Activated naive CD8-positive, alpha-beta T cell (primary cell): ENCODE results near the gene STRA6.

Source experiments
- H3K27ac Mint-ChIP-seq: one replicate; pipeline ENCODE4 v1.8.0; 2021; ENCODE audit warnings: mixed read lengths
- H3K27me3 Mint-ChIP-seq: one replicate; pipeline ENCODE4 v1.8.0; 2021; ENCODE audit warnings: mixed read lengths
- H3K36me3 Mint-ChIP-seq: one replicate; pipeline ENCODE4 v1.8.0; 2021; ENCODE audit warnings: mixed read lengths
- H3K4me1 Mint-ChIP-seq: one replicate; pipeline ENCODE4 v1.8.0; 2021; ENCODE audit warnings: low read depth, mixed read lengths
- H3K4me3 Mint-ChIP-seq: one replicate; pipeline ENCODE4 v1.8.0; 2021; ENCODE audit warnings: mild to moderate bottlenecking, mixed read lengths
- H3K9me3 Mint-ChIP-seq: one replicate; pipeline ENCODE4 v1.8.0; 2021; ENCODE audit warnings: low read depth, mixed read lengths

The STRA6 gene

GRCh38 chr15:74185710-74186348 is 16.8 kb downstream of the STRA6 start:
- no peaks in the 10 kb centered on the region for H3K27me3 Mint-ChIP-seq
- no peaks in the 10 kb centered on the region for H3K36me3 Mint-ChIP-seq
- H3K27ac Mint-ChIP-seq, result no peak overlapping the region
- H3K4me3 Mint-ChIP-seq, result no peak overlapping the region
- H3K9me3 Mint-ChIP-seq, result no peaks in the 10 kb centered on the region
- no peaks in the 10 kb centered on the region for H3K4me1 Mint-ChIP-seq

DNA sequence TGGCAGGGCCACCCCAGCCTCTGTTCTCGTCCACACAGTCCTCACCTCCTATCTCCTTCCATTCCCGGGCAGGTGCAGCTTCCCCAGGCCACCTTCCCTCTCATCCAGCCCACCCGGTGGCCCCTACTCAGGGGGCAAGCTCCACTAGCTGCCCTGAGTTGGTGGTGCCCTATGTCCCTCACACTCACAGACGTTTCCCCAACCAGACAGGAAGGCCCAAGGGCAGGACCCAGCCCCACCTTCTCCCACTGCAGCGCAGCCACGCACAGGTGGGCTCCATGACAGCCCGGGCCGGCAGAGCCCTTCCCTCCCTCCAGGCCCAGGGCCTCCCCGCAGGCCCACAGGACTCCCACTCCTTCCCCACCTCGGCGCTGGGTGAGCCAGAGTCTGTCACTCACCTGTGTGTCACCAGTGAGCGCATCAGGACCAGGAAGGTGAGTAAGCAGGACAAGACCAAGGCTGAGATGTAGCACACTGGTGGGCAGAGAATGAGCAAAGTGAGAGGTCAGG is 17.9 kb downstream of the STRA6 start:
- H3K4me1 Mint-ChIP-seq, result no peaks in the 10 kb centered on the region
- H3K27me3 Mint-ChIP-seq, result no peaks in the 10 kb centered on the region
- H3K4me3 Mint-ChIP-seq, result no peak overlapping the region
- H3K27ac Mint-ChIP-seq, result no peak overlapping the region
- no peaks in the 10 kb centered on the region for H3K36me3 Mint-ChIP-seq
- no peaks in the 10 kb centered on the region for H3K9me3 Mint-ChIP-seq

GRCh38 chr15:74182131-74182530 is 20.5 kb downstream of the STRA6 start:
- Mint-ChIP-seq H3K27ac (no peak overlapping the region), H3K36me3 (no peaks in the 10 kb centered on the region), H3K9me3 (no peaks in the 10 kb centered on the region), H3K4me3 (no peak overlapping the region), H3K27me3 (no peaks in the 10 kb centered on the region), H3K4me1 (no peaks in the 10 kb centered on the region)

GRCh38 chr15:74180881-74181602 is 21.5 kb downstream of the STRA6 start:
- Mint-ChIP-seq H3K4me1 (no peaks in the 10 kb centered on the region), H3K4me3 (no peak overlapping the region), H3K27ac (no peak overlapping the region), H3K36me3 (no peaks in the 10 kb centered on the region), H3K9me3 (no peaks in the 10 kb centered on the region), H3K27me3 (no peaks in the 10 kb centered on the region)

DNA sequence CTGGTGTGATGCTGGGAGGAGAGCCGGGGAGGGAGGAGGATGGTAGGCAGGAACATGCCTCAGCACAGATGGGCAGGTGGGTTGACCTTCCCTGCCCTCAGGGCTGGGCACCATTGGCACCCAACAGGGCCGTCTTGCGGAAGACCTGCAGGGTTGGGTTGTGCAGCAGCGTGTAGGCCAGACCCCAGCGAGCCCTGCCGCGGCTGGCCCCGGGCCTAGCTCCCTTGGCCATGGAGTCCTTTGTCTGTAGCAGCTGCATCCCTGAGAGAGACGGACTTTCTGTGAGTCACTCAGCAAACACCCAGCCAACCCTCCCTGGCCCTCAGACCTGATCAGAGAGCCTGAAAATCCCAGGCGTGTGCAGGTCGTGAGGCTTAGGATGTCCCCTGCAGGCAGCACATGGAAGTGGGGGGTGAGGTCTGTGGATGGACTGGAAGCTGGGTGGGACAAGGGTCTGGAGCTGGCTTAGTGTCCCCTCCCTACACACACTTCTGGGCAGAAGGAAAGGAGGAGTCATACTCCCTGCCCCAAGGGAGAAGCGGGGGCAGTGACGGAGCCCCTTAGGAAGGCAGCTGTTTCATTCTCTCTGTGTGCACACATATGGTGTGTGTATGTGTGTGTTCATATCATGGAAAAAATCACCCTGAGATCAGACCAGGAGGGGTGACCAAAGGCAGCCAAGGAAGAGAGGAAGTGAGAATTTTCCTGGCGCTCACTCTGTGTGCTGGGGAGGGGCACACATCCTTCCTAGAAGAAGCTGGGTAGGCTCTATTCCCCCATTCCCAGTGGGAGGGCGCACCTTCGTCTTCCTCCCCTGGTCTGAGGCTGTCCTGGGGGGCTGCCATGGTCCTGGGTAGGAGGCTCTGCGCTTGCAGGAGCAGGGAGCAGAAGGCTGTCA is 22.4 kb downstream of the STRA6 start:
- H3K4me3 Mint-ChIP-seq, result no peak overlapping the region
- H3K9me3 Mint-ChIP-seq, result no peaks in the 10 kb centered on the region
- H3K36me3 Mint-ChIP-seq, result no peaks in the 10 kb centered on the region
- H3K4me1 Mint-ChIP-seq, result no peaks in the 10 kb centered on the region
- no peak overlapping the region for H3K27ac Mint-ChIP-seq
- no peaks in the 10 kb centered on the region for H3K27me3 Mint-ChIP-seq

- no peaks in the 10 kb centered on the region for H3K27me3 Mint-ChIP-seq
- no peaks in the 10 kb centered on the region for H3K9me3 Mint-ChIP-seq
- H3K36me3 Mint-ChIP-seq, result no peaks in the 10 kb centered on the region
- no peak overlapping the region for H3K4me3 Mint-ChIP-seq
- no peak overlapping the region for H3K27ac Mint-ChIP-seq
- H3K4me1 Mint-ChIP-seq, result no peaks in the 10 kb centered on the region
Measured at GRCh38 chr15:74179101-74179841, 23.3 kb downstream of the STRA6 start.

- no peak overlapping the region for H3K4me3 Mint-ChIP-seq
- H3K4me1 Mint-ChIP-seq, result no peaks in the 10 kb centered on the region
- no peak overlapping the region for H3K27ac Mint-ChIP-seq
- no peaks in the 10 kb centered on the region for H3K27me3 Mint-ChIP-seq
- no peaks in the 10 kb centered on the region for H3K9me3 Mint-ChIP-seq
- no peaks in the 10 kb centered on the region for H3K36me3 Mint-ChIP-seq
Measured at GRCh38 chr15:74178326-74179100, 24.1 kb downstream of the STRA6 start.

DNA sequence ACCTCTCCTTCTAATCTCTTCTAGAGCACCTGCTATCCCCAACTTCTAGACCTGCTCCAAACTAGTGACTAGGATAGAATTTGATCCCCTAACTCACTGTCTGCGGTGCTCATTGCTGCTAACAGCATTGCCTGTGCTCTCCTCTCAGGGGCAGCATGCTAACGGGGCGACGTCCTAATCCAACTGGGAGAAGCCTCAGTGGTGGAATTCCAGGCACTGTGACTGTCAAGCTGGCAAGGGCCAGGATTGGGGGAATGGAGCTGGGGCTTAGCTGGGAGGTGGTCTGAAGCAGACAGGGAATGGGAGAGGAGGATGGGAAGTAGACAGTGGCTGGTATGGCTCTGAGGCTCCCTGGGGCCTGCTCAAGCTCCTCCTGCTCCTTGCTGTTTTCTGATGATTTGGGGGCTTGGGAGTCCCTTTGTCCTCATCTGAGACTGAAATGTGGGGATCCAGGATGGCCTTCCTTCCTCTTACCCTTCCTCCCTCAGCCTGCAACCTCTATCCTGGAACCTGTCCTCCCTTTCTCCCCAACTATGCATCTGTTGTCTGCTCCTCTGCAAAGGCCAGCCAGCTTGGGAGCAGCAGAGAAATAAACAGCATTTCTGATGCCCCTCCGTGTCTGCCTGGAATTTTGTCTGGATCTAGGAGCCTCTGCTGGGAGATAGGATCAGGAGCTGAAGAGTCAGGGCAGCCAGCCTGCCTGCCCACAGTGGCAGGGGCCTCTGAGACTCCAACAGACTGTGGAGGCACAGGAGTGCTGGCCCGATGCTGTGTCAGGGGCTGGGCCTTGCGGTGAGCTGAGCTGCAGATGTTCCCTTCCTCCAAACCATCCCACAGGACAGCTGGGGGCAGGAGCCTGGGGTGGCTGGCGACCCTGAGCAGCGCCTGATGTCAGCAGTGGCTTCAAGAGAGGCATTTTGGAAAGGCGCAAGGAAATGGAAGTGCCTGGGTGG is 26.0 kb downstream of the STRA6 start:
- Mint-ChIP-seq H3K9me3 (no peaks in the 10 kb centered on the region), H3K4me3 (no peak overlapping the region), H3K36me3 (no peaks in the 10 kb centered on the region), H3K4me1 (no peaks in the 10 kb centered on the region), H3K27ac (no peak overlapping the region), H3K27me3 (no peaks in the 10 kb centered on the region)

DNA sequence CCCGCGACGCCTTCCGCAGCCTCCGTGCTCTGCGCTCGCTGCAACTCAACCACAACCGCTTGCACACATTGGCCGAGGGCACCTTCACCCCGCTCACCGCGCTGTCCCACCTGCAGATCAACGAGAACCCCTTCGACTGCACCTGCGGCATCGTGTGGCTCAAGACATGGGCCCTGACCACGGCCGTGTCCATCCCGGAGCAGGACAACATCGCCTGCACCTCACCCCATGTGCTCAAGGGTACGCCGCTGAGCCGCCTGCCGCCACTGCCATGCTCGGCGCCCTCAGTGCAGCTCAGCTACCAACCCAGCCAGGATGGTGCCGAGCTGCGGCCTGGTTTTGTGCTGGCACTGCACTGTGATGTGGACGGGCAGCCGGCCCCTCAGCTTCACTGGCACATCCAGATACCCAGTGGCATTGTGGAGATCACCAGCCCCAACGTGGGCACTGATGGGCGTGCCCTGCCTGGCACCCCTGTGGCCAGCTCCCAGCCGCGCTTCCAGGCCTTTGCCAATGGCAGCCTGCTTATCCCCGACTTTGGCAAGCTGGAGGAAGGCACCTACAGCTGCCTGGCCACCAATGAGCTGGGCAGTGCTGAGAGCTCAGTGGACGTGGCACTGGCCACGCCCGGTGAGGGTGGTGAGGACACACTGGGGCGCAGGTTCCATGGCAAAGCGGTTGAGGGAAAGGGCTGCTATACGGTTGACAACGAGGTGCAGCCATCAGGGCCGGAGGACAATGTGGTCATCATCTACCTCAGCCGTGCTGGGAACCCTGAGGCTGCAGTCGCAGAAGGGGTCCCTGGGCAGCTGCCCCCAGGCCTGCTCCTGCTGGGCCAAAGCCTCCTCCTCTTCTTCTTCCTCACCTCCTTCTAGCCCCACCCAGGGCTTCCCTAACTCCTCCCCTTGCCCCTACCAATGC is 27.1 kb downstream of the STRA6 start:
- Mint-ChIP-seq H3K27ac (no peak overlapping the region), H3K4me1 (no peaks in the 10 kb centered on the region), H3K36me3 (no peaks in the 10 kb centered on the region), H3K4me3 (no peak overlapping the region), H3K27me3 (no peaks in the 10 kb centered on the region), H3K9me3 (no peaks in the 10 kb centered on the region)

DNA sequence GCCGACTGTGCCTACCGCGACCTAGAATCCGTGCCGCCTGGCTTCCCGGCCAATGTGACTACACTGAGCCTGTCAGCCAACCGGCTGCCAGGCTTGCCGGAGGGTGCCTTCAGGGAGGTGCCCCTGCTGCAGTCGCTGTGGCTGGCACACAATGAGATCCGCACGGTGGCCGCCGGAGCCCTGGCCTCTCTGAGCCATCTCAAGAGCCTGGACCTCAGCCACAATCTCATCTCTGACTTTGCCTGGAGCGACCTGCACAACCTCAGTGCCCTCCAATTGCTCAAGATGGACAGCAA is 27.7 kb downstream of the STRA6 start:
- Mint-ChIP-seq H3K9me3 (no peaks in the 10 kb centered on the region), H3K4me1 (no peaks in the 10 kb centered on the region), H3K36me3 (no peaks in the 10 kb centered on the region), H3K27me3 (no peaks in the 10 kb centered on the region), H3K4me3 (no peak overlapping the region), H3K27ac (no peak overlapping the region)

DNA sequence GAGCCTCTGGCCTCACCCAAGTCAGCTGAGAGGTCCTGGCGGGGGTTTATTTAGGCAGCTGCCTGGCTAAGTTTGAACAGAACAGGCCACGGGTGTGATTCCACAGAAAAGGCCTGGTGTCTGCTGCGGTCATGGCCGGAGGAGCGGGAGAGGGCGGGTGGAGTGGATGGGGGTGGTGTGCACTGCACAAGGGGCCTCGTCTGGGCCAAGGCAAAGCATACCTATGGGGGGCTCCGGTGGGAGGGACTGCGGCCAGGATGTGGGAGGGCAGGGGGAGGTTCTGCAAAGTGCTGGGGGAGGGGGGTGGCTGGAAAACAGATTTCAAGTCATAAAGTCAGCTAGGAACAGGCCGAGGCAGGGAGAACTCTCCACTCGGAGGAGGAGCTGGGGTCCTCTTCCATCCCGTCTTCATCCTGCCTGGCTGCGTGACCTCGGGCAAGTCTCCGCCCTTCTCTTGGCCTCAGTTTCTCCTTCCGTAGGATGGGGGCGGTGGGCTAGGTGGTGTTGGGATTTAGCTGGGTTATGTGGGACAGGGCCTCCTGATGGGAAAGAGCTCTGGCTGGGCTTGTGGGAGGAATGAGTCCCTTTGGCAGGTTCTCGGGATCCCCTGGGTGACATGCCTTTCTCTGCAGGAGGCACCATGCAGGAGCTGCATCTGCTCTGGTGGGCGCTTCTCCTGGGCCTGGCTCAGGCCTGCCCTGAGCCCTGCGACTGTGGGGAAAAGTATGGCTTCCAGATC is 28.2 kb downstream of the STRA6 start:
- H3K9me3 Mint-ChIP-seq, result no peaks in the 10 kb centered on the region
- no peak overlapping the region for H3K4me3 Mint-ChIP-seq
- H3K27me3 Mint-ChIP-seq, result no peaks in the 10 kb centered on the region
- no peak overlapping the region for H3K27ac Mint-ChIP-seq
- no peaks in the 10 kb centered on the region for H3K36me3 Mint-ChIP-seq
- H3K4me1 Mint-ChIP-seq, result no peaks in the 10 kb centered on the region
